ENCODE results near the gene MAZ. TPM values are rescaled to one million over a fixed set of nuclear protein-coding genes. Genes with fewer than 3 reads are reported as not detected.

The MAZ gene
- total and polyA plus RNA-seq, 2 donors (not counting 3 experiments of a cell fraction or from before 2014, with no cell fraction given) = 165 to 311 TPM

DNA sequence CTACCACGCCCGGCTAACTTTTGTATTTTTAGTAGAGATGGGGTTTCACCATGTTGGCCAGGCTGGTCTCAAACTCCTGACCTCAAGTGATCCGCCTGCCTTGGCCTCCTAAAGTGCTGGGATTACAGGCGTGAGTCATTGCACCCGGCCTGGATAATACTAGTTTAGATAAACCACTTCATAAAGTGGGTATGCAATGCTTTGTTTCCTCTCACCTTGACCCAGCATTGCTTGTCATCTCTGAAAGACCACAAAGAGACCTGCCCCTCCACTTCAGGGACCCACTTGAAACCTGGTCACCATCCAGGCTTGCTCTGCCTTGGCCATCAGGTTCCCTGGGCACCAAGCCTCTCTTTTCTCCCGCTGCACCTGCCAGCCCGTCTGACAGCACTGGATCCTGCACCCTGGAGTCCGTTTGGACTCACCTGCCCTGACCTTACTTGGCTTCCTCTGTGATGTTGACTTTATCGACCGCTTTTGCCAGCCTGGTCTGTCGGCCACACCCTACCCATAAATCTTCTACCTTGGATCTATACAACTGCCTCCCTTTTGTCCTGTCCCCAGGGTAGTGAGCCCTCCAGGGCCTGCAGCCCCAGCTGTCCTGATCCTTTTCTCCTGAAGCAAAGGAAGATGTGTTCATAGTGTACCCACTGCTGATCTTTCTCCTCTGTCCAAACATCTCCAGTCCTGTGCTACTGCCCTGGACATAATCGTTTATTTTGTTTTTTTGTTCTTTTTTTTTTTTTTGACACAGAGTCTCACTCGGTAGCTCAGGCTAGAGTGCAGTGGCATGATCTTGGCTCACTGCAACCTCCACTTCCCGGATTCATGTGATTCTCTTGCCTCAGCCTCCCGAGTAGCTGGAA lies 40.9 kb upstream of the MAZ start:
- no peak overlapping the region for H2AFZ ChIP-seq (ENCODE audit: low read depth, low read length)

DNA sequence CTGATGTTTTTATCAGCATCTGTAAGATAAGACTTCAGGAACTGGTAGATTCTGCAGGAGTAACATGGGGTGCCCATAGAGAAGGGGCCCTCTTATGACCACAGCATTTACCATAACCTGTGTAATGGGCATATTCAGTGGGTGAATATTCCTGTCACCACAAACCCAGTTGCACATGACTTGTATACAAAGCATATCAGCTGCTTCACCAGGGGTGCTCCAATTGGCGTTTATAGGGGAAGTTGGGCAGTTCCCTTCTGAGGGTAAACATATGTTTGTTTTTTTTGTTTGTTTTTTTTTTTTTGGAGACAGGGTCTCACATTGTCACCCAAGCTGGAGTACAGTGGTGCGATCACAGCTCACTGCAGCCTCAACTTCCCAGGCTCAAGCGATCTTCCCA lies 39.8 kb upstream of the MAZ start:
- Histone ChIP-seq H4K20me1 (replicated peaks; ENCODE audit: control insufficient read depth, extremely low read depth, insufficient read depth, low read length) (no peaks in the 10 kb centered on the region), H3K4me3 (replicated peaks in 1 of 3; ENCODE audit: insufficient read depth in 1 of 3, low read depth in 1 of 3, low read length in 3 of 3) (no peak overlapping the region), H3K4me1 (ENCODE audit: control insufficient read depth, extremely low read depth, insufficient read depth, low read length) (no peaks in the 10 kb centered on the region), H3K27me3 (ENCODE audit: control insufficient read depth in 2 of 2, insufficient read depth in 2 of 2, low read length in 2 of 2) (no peaks in the 10 kb centered on the region), H3K9me1 (replicated peaks; ENCODE audit: control insufficient read depth, extremely low read depth, insufficient read depth, low read length) (no peaks in the 10 kb centered on the region), H2AFZ (ENCODE audit: low read depth, low read length) (no peak overlapping the region), H3K79me2 (ENCODE audit: control insufficient read depth, insufficient read depth, low read length) (no peaks in the 10 kb centered on the region), H3K27ac (ENCODE audit: insufficient read depth, low read depth, low read length) (no peak overlapping the region), H3K4me2 (ENCODE audit: insufficient read depth, low read length) (no peak overlapping the region), H3K36me3 (ENCODE audit: control insufficient read depth in 2 of 2, extremely low read depth in 1 of 2, insufficient read depth in 2 of 2, low read length in 2 of 2) (no peaks in the 10 kb centered on the region), H3K9me3 (replicated peaks; ENCODE audit: control insufficient read depth, insufficient read depth, low read length) (no peaks in the 10 kb centered on the region), H3K9ac (replicated peaks; ENCODE audit: extremely low read depth, insufficient read depth, low read length) (no peak overlapping the region)
- FAIRE-seq (no peak), DNase-seq (ENCODE audit: low read depth, low spot score) (no peak)
- BruUV-seq (replicated peaks) = no TSS peak
- TF ChIP-seq, protein P1, sequence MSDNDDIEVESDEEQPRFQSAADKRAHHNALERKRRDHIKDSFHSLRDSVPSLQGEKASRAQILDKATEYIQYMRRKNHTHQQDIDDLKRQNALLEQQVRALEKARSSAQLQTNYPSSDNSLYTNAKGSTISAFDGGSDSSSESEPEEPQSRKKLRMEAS (IDR thresholded peaks at IDR 0.05; ENCODE audit: insufficient read depth, insufficient read length) = no peak
- TF ChIP-seq MYC (IDR thresholded peaks at IDR 0.05; ENCODE audit: low read depth, low read length) = no peak
- TF ChIP-seq POLR2A (IDR thresholded peaks at IDR 0.05; ENCODE audit: low read depth, low read length) = no peak
- no peak for TF ChIP-seq EZH2 (IDR thresholded peaks at IDR 0.05; ENCODE audit: borderline replicate concordance, low read depth, low read length, severe bottlenecking)
- TF ChIP-seq GATA2 (IDR thresholded peaks at IDR 0.05; ENCODE audit: insufficient read depth, insufficient read length, low read depth, low read length) = no peak
- TF ChIP-seq JUN (IDR thresholded peaks at IDR 0.05; ENCODE audit: borderline replicate concordance, insufficient read depth, insufficient read length, low read depth) = no peak
- TF ChIP-seq, protein P2, sequence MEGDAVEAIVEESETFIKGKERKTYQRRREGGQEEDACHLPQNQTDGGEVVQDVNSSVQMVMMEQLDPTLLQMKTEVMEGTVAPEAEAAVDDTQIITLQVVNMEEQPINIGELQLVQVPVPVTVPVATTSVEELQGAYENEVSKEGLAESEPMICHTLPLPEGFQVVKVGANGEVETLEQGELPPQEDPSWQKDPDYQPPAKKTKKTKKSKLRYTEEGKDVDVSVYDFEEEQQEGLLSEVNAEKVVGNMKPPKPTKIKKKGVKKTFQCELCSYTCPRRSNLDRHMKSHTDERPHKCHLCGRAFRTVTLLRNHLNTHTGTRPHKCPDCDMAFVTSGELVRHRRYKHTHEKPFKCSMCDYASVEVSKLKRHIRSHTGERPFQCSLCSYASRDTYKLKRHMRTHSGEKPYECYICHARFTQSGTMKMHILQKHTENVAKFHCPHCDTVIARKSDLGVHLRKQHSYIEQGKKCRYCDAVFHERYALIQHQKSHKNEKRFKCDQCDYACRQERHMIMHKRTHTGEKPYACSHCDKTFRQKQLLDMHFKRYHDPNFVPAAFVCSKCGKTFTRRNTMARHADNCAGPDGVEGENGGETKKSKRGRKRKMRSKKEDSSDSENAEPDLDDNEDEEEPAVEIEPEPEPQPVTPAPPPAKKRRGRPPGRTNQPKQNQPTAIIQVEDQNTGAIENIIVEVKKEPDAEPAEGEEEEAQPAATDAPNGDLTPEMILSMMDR (IDR thresholded peaks at IDR 0.05; ENCODE audit: extremely low read depth in 1 of 2, insufficient read depth in 1 of 2, low read depth in 1 of 2, low read length in 2 of 2) = no peak
- TF ChIP-seq POLR2AphosphoS5 (IDR thresholded peaks at IDR 0.05; ENCODE audit: insufficient read depth, low read depth, low read length) = no peak
- no peak for TF ChIP-seq FOS (IDR thresholded peaks at IDR 0.05; ENCODE audit: borderline replicate concordance, insufficient read depth, low read length)
- ChIA-PET CTCF (interaction anchor here (4.0 kb wide), 1 partner anchor 18 kb away, joined by 26 read pairs; no protein-coding TSS in a partner anchor), POLR2A (no interaction called here)
- intact Hi-C loops (cut with micrococcal nuclease) = no loop called here
- dilution Hi-C loops (cut with MboI; ENCODE audit: extremely low pct_ligation_motif_present, low sequenced_read_pairs) = no loop called here

More for the DNA sequence above, 40.9 kb upstream of the MAZ start:
- no peaks in the 10 kb centered on the region for H3K79me2 ChIP-seq (ENCODE audit: control insufficient read depth, insufficient read depth, low read length)
- no TSS peak for BruUV-seq (replicated peaks)
- no peaks in the 10 kb centered on the region for H3K4me1 ChIP-seq (ENCODE audit: control insufficient read depth, extremely low read depth, insufficient read depth, low read length)
- no peaks in the 10 kb centered on the region for H3K36me3 ChIP-seq (ENCODE audit: control insufficient read depth in 2 of 2, extremely low read depth in 1 of 2, insufficient read depth in 2 of 2, low read length in 2 of 2)
- H3K9me1 ChIP-seq (replicated peaks; ENCODE audit: control insufficient read depth, extremely low read depth, insufficient read depth, low read length) = no peaks in the 10 kb centered on the region
- ChIA-PET POLR2A (no interaction called here), CTCF (interaction anchor here (0.8 to 4.0 kb wide), 3 partner anchors 19 to 65 kb away, joined by 4 to 26 read pairs (median 4); partner anchors contain the start of gene KIF22)
- FAIRE-seq = no peak
- H3K4me2 ChIP-seq (ENCODE audit: insufficient read depth, low read length) = no peak overlapping the region
- no peaks in the 10 kb centered on the region for H4K20me1 ChIP-seq (replicated peaks; ENCODE audit: control insufficient read depth, extremely low read depth, insufficient read depth, low read length)
- no peaks in the 10 kb centered on the region for H3K27me3 ChIP-seq (ENCODE audit: control insufficient read depth in 2 of 2, insufficient read depth in 2 of 2, low read length in 2 of 2)
- H3K9me3 ChIP-seq (replicated peaks; ENCODE audit: control insufficient read depth, insufficient read depth, low read length) = no peaks in the 10 kb centered on the region
- no peak overlapping the region for H3K9ac ChIP-seq (replicated peaks; ENCODE audit: extremely low read depth, insufficient read depth, low read length)
- no peak overlapping the region for H3K27ac ChIP-seq (ENCODE audit: insufficient read depth, low read depth, low read length)
- no peak overlapping the region for H3K4me3 ChIP-seq (replicated peaks in 1 of 3; ENCODE audit: insufficient read depth in 1 of 3, low read depth in 1 of 3, low read length in 3 of 3)
- dilution Hi-C loops (cut with MboI; ENCODE audit: extremely low pct_ligation_motif_present, low sequenced_read_pairs) (no loop called here), intact Hi-C loops (cut with micrococcal nuclease) (no loop called here)
- TF ChIP-seq MYC (IDR thresholded peaks at IDR 0.05; ENCODE audit: low read depth, low read length) (no peak), FOS (IDR thresholded peaks at IDR 0.05; ENCODE audit: borderline replicate concordance, insufficient read depth, low read length) (no peak), EZH2 (IDR thresholded peaks at IDR 0.05; ENCODE audit: borderline replicate concordance, low read depth, low read length, severe bottlenecking) (no peak), POLR2A (IDR thresholded peaks at IDR 0.05; ENCODE audit: low read depth, low read length) (no peak), GATA2 (IDR thresholded peaks at IDR 0.05; ENCODE audit: insufficient read depth, insufficient read length, low read depth, low read length) (no peak), POLR2AphosphoS5 (IDR thresholded peaks at IDR 0.05; ENCODE audit: insufficient read depth, low read depth, low read length) (no peak)
- TF ChIP-seq, protein P1 (IDR thresholded peaks at IDR 0.05; ENCODE audit: insufficient read depth, insufficient read length) = no peak
- no peak for DNase-seq (ENCODE audit: low read depth, low spot score)

Data from endothelial cell of umbilical vein (primary cell).